Stimulated activated CD8-positive, alpha-beta memory T cell treated with anti-CD3 and anti-CD28 coated beads, Interleukin-2, amount 100 ng/mL, for 1 hour (primary cell): Measurements from ENCODE around the gene GNG7.
"Not testable (repeated sequence)": the region's sequence is repeated elsewhere in the genome, so short reads cannot be mapped to it uniquely, and the experiment has no call there.

ENCODE experiments used
- DNase-seq, 2 donors: peaks; one replicate each; pipeline ENCODE4 v3.0.0-alpha.2; 2020; ENCODE audit warnings: low read depth in 2 of 2

Gene GNG7

GRCh38 chr19:2643123-2643737 lies 59.3 kb downstream of the GNG7 start:
- not testable (repeated sequence) for DNase-seq

- DNase-seq, result no peak
Measured at GRCh38 chr19:2641332-2641698, 61.2 kb downstream of the GNG7 start.

DNA sequence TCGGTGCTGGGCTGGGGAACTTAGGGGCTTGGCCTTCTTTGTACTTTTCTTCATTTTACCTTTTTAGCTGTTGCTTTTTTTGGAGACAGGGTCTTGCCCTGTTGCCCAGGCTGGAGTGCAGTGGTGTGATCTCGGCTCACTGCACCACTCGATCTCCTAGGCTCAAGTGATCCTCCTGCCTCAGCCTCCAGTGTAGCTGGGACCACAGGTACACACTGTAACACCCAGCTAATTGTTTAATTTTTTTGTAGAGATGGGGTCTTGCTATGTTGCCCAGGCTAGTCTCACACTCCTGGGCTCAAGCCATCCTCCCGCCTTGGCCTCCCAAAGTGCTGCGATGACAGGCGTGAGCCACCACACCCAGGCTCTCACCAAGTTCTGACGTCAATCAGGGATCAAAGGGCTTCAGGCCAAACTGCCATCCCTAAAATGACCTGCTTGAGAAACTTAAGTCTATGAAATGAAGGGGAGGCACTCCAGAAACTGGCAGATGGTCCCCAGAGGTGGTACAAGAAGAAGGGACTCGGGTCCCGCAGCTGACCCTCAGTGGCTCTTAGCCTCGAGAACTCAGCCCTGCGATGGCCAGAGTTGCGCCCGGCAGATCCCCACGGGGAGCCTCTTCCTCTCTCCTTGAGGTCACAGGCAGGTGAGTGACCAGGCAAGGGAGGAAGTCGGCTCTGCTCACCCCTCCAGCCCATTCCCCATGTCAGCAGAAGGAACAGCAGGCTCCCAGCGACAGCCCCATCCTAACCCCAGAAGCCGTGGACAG lies 61.7 kb downstream of the GNG7 start:
- no peak for DNase-seq

DNA sequence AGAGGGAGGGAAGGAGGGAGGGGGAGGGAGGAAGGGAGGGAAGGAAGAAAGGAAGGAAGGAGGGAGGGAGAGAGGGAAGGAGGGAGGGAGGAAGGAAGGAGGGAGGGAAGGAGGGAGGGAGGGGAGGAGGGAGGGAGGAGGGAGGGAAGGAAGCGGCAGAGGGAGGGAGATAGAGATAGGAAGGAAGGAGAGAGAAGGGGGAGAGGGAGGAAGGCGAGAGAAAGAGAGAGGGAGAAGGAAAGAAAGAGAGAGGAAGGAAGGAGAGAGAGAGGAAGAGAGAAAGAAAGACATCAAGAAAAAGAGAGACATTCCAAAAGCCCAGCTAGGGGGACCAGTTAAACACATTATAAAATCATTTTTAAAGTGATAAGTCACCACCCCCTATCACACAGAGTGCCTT lies 62.5 kb downstream of the GNG7 start:
- DNase-seq, result no peak

- DNase-seq, result no peak
Measured at GRCh38 chr19:2638417-2638940, 64.0 kb downstream of the GNG7 start.

DNA sequence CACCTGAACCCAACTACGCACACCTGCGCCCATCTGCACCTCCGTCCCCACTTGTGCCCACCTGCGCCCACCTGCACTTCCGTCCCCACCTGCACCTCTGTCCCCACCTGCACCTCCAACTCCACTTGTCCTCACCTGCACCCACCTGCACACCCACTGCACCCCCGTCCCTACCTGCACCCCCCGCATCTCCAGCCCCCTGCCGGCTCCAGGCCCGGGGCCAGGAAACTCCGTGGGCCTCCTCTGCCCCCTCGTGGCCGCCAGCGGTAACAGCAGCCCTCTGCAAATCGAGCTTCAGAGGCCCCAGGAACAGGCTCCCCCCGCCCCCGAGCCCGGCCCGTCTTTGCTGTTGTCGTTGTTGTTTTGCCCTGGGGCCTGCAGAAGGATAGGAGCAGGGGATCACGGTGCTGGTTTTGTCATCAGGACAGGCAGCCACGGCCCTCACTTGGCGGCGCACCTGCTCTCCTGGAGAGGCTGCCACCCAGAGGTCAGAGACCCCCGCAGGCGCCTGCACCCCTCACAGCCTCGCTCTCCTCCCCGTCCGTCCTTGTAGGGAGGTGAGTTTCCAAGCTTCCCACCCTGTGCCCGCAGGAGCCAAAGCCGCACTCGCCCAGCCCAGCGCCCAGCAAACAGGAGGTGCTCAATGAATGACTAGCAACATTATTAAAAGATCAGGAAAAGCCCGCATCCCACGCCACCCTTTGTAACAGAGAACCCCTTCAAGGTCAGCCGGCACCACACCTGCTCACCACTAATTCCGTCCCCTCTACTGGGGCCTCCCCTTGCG lies 65.4 kb downstream of the GNG7 start:
- DNase-seq, result peak; percentile 49 to 64

- DNase-seq, result no peak
Measured at GRCh38 chr19:2636141-2636896, 66.2 kb downstream of the GNG7 start.

DNA sequence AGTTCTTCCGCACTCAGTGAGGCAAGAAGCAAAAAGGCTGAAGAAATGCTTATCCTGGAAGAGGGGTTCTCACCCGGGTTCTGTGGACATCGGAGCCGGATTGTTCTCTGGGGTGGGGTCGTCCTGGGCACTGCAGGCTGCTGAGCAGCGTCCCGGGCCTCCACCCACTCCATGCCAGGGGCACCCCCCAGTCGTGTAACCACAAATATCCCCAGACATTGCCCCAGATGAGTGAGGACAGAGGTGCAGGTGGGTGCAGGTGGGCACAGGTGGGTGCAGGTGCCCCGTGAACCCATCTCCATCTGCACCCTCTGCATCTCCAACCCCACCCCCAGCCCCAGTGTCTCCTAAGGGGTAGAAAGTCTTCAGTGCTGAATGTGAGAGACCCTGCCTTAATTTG lies 67.5 kb downstream of the GNG7 start:
- DNase-seq, result no peak

- no peak for DNase-seq
Measured at GRCh38 chr19:2634228-2634951, 68.1 kb downstream of the GNG7 start.

DNA sequence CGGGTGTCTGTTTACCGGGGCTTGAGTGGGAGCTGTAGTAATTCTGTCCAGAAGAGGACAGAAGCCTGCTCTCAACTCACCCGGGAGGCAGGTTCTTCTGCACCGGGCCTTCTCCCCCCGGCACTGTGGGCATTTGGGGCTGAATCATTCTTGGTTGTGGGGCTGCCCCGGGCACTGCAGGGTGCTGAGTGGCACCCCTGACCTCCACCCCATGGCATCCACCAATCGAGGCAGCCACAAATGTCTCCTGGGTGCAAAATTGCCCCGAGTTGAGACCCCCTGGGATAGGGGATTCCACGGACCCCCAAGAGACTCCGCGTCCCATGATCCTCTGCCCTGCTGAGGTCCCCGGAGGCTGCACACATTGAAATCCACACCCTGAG lies 68.8 kb downstream of the GNG7 start:
- no peak for DNase-seq

GRCh38 chr19:2631213-2631821 lies 71.2 kb downstream of the GNG7 start:
- DNase-seq, result no peak

GRCh38 chr19:2630352-2631001 lies 72.0 kb downstream of the GNG7 start:
- DNase-seq, result no peak

- no peak for DNase-seq
Measured at GRCh38 chr19:2629491-2630351, 72.8 kb downstream of the GNG7 start.

- DNase-seq, result no peak
Measured at GRCh38 chr19:2628597-2628996, 73.9 kb downstream of the GNG7 start.

DNA sequence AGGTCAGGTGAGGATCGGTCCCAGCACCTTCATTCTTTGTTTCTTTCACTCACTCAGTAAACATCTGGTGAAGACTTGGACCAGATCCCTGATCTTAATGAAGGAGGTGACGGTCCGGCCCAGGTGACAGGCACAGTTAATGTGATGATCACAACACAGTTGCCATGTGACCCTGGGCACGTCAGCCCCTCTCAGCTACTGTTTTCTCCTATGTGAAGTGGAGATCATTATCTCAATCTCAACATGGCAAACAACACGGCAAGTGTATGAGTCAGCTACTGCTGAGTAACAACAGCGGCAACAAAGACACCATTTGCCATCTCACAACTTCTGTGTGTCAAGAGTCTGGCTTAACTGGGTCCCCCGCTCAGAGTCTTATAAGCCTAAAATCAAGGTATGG lies 74.6 kb downstream of the GNG7 start:
- no peak for DNase-seq

- no peak for DNase-seq
Measured at GRCh38 chr19:2627319-2627829, 75.1 kb downstream of the GNG7 start.

- DNase-seq, result no peak
Measured at GRCh38 chr19:2625434-2625833, 77.1 kb downstream of the GNG7 start.

GRCh38 chr19:2624537-2625091 lies 77.9 kb downstream of the GNG7 start:
- DNase-seq, result no peak

GRCh38 chr19:2623798-2624197 lies 78.7 kb downstream of the GNG7 start:
- DNase-seq, result no peak
